ENCODE data around the gene COPB1.
"Not testable (repeated sequence)": the region's sequence is repeated elsewhere in the genome, so short reads cannot be mapped to it uniquely, and the experiment has no call there.

The COPB1 gene

DNA sequence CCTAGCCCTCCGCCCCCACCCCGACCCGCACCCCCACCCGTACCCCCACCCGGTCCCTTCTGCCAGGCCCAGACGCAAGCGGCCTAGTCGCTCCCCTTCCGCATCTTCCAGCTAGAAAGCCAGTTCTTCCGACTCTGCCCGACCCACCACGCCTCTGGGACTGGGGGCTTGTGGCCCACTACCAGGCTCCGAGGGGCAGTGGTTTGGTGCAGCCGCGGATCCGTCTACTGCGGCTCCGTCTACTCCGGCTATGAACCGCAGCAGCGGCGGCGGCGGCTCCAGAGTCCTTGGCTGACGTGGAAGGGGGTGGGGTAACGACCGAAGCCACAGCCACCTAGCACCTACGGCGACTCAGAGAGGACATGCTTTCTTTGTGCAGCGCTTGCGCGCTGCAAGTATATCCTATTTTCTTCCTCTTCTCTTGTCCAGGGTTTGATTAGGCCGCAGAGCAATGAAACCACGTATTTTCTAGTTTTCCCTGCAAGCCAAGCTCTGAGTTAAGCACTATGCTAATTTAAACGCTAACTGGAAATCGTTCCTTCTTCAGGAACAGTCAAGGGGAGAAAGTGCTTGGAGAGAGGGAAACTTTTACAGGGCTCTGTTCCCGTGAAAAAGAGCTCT is at the start of gene COPB1:
Gene COPB1 (minus strand): TSS at position 252 of the 621 bp plus-strand sequence. CDS start 883 bp downstream, outside the sequence.
- peak; percentile 93 for DNase-seq

DNA sequence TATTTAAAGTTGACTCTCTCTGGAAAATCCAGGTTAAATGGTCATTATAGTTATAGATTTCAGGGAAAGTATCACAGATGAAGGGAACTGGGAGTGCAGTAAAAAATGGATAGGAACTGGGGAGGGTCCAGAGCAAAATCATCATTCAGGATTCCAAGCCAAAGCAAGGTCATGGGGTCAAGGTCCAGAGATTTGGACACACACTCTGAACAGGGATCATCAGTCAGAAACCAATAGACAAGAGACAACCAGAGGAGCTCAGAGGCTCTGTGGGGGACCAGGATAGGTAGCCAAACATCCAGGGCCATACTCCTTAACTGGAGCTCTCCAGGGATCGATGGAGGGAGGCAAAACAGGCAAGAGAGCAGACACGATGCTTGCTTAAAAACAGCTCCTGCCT is 47.8 kb upstream of the COPB1 start:
- DNase-seq = no peak

DNA sequence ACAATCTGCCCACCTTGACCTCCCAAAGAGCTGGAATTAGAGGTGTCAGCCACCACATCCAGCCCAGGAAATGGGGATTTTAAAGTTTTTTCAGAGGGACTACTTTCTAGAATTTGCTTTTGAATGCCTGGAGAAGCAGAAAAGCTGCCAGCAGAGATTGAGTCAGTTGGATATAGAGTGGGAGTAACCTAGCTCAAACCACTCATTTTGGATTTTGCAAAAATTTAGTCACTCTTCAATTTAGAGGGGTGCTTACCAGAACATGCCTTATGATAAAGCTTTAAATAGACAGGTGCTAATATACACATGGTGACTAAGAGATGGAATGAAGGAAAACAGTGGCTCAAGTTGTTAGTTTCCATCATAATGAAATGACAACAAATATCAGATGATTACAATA is 47.1 kb upstream of the COPB1 start:
- no peak for DNase-seq

DNA sequence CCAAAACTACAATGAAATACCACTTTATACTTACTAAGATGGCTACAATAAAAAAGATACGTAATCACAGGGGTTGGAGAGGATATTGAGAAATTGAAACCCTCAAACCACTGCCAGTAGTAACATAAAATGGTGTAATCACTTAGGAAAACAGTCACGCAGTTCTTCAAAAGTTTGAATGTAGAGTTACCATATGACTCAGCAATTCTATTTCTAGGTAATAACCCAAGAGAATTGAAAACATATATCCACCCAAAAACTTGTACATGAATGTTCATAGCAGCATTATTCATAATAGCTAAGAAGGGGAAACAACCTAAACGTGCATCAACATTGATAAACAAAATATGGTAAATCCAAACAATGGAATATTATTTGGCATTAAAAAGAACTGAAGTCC is 45.0 kb upstream of the COPB1 start:
- DNase-seq = no peak

GRCh38 chr11:14543260-14543659 is 43.6 kb upstream of the COPB1 start:
- DNase-seq = no peak

GRCh38 chr11:14542324-14542723 is 42.7 kb upstream of the COPB1 start:
- no peak for DNase-seq

- DNase-seq = no peak
Observed at GRCh38 chr11:14541192-14541947, 41.8 kb upstream of the COPB1 start.

- no peak for DNase-seq
Observed at GRCh38 chr11:14539982-14540421, 40.4 kb upstream of the COPB1 start.

GRCh38 chr11:14538926-14539554 is 39.4 kb upstream of the COPB1 start:
- no peak for DNase-seq

DNA sequence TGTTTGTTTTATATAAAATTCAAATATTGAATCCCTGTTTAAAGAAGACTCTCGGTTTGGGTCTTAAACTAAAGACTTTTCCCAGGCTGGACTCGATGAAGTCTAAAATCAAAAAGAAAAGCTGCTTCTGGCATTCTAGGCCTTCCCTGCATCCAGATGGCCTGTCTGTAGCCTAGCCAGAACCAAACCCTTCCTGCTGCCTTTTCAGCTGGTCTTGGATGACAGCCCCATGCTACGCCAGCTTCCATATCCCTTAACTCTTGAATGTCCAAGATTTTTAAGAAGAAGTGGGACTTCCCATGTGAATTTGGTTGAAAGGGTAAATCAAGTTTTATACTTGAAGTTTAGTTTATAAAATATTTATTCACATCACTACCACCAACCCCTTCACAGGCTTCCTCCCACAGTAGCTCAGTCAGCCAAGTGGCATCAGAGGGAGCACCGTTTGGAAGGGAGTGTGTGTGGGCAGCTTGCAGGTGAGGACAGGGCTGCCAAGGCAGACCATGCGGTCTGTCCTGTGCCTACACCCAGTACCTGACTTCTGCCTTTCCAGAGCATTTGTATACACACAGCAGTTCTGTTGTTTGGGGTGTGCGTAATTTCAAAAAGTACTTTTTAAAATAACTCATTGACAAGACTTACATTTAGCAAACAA is 38.8 kb upstream of the COPB1 start:
- DNase-seq = no peak

DNA sequence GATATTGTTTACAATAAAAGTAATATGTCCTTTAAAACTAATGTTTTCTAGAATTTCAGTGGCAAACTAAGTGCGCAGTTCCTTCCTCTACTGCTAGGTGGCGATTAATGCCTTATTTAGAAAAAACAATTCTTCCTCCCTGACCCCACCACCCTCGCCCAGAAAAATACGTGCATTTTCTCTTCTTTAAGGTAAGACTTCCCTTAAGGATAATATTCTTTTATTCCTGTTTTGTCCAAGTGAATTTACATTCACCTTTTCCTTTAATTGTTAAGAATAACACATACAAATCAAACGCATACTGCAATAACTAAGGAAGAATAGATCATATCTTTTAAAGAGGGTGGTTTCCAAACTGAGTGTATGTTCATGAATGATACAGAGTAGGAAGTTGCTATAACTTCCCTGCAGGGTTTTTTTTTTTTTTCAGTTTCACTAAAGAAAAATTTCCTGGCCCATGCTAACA is 37.6 kb upstream of the COPB1 start:
- no peak for DNase-seq

DNA sequence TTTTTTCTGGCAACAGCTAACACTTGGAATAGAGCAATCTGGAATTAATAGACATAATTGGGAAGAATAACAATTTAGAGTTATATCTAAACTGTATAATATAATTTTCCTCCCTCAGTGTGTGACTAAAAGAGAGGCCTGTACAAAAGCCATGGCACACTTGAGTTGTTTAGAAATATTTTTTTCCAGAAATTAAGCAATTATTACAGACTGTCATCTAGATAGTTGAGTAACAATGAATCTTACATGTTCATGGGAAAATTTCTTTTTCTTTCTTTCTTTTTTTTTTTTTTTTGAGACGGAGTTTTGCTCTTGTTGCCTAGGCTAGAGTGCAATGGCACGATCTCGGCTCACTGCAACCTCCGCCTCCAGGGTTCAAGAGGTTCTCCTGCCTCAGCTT is 35.6 kb upstream of the COPB1 start:
- not testable (repeated sequence) for DNase-seq

- DNase-seq = no peak
Observed at GRCh38 chr11:14529951-14530350, 30.3 kb upstream of the COPB1 start.

DNA sequence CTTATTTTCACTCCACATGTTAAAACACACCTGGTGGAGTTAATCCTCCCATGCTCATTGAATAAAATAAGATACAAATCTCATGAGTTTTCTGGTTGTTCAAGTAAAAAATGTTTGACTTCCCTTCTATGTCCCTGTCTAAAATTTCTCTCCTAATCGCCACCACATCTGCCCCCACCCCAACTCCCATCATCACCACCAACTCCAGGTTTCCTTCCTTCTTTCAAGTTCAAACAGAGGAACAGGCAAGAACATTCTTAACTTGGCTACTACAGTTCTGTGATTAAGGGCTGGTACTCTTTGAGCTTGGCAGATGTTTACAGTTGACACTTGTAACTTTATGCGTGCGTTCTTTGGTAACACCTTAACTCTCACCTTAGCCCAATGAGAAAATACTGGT is 29.7 kb upstream of the COPB1 start:
- DNase-seq = no peak

DNA sequence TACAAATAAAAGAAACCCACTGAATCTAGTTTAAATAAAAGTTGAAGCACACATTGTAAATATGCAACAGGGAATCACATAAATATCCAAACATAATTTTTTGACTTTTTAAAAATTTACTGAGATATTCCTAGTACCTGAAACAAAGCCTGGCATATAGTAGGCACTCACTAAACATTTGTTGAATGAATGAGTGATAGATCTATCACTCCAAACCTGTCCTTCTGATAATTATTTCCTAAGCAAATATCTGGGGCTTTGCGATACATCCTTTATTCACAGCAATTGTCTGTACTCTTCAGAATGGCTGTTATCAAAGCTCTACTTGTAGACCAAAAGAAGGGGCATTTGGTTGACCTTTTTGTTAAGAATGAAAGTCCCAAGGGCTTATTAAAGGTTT is 23.2 kb upstream of the COPB1 start:
- no peak for DNase-seq

DNA sequence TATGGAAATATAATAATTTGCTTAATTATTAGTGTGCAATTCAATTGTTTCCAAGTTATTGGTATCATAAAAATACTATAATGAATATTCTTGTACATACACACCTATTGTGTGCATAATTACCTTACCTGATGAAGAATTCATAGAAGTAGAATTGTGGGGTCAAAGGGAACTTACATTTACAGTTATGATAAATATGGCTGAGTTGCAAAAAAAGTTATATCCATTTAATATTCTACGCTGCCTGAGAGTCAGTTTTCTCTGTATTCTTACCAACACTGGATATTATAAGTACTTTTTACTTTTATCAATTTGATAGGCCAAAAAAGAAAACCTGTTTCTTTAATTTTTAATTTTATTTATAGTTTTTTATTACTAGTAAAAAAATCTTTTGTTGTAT is 22.6 kb upstream of the COPB1 start:
- no peak for DNase-seq

DNA sequence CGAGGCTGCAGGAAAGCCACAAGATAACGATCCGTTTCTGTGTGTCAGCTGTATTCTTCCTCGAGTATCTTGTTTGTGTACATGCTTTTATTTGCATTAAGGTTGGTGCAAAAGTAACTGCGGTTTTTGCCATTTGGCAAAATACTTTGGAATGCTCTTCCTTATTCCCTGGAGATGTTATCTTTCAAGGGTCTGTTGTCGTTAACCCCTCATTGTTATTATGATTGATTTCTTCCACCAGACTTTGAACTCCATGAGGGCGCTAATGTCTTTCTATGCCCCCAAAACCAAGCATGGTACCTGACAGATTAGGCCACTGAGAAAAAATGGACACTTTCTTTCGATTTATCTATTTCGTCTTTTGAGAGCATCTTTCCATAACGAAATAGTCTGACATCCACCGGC is 21.1 kb upstream of the COPB1 start:
- DNase-seq = no peak

DNA sequence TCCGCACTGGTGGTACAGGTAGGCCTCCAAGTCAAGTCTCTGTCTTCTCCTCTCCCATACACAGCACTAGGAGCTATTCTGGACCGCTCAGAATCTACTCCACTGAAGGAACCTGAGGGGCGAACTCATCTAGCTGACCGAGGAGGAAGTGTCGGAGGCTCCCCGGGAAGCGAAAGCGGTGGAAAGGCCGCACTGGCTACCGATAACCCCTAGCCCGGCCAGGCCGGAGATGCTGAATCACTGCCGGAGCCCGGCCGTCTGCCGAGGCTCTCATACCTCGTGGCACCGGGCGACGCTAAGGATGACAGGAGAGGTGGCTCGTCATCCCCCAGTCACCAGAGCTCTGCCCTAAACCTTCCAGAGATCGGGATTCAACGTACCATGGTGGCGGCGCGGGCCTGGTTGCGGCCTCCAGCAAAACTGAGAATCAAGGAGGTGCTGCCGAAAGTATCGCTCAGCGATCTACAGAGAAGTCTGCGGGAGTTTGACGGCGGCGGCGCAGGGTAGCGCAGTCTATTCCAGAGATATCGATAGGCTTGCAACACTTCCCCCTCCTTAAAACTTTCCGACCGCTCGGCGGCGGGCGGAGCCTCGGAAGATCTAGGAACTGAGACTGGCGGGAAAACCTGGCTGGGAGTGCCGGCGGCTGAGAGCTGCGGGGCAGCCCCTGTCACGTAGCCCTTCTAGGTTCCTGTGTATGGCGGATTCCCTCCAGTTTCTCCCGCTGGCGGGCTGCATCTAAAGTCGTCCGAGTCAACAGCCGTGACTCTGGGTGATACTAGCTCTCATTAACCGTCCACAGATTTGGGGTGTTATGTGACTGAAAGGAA is 20.5 kb upstream of the COPB1 start, which contains the start of gene PSMA1:
Gene PSMA1 (minus strand): TSS at position 470 of the 830 bp plus-strand sequence. CDS start 87 bp downstream, at position 383.
- DNase-seq = peak; percentile 95

GRCh38 chr11:14519597-14519916 is 19.9 kb upstream of the COPB1 start:
- DNase-seq = peak; percentile 45

- DNase-seq = no peak
Observed at GRCh38 chr11:14518820-14519219, 19.2 kb upstream of the COPB1 start.

DNA sequence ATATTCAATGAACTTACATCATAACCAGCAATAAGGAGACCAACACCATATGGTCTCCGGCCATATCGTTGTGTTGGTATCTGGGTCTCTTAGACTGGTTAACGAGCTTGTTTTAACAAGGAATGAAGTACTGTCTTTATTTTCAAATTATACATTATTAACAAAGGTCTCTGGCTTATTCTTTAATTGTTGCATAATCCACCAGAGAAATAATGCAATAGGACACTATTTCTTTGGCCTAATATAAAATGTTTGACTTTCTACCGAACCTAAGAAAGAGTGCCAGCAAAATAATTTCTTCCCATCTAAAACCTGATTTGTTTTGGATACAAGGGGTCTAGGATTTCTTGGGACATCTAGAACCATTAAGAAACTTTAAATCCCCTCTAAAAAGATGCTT is 14.2 kb upstream of the COPB1 start:
- DNase-seq = no peak

DNA sequence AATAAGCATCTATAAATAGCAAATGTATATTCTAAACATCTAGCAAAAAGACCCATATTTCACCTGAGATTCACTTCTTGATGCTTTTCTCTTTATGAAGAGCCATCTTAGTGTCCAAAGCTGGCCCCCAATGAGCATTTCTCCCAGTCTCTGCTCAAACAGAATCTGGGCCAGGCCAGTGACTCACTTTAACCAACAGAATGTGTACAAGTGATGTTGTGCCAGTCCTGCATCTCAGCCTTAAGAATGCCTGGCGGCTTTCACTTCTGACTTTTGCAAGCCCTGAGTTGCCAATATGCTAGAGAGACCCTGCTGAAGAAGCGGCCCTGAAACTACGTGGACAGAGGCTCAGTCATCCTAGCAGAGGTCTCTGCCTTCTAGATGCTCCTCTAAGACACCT is 6.9 kb upstream of the COPB1 start:
- DNase-seq = no peak

GRCh38 chr11:14503023-14503422 is 3.4 kb upstream of the COPB1 start:
- DNase-seq = no peak

Data from stimulated activated CD4-positive, alpha-beta T cell treated with anti-CD3 and anti-CD28 coated beads, Interleukin-1b, Interleukin-23, amount 100 ng/mL, for 48 hours (primary cell).